Activated CD4-positive, alpha-beta T cell treated with anti-CD3 and anti-CD28 coated beads, Interleukin-2, Interleukin-4, amounts not matched to agents 100 ng/mL and 50 ng/mL, durations not matched to agents 16 hours and 8 hours (primary cell): ENCODE data around the gene CAPN13.

Source experiments
- DNase-seq: peaks from one replicate; pipeline ENCODE4 v3.0.0-alpha.2; 2020; ENCODE audit warnings: low spot score

CAPN13 gene

GRCh38 chr2:30786923-30787685, 20.1 kb downstream of the CAPN13 start:
- no peak for DNase-seq

- DNase-seq: no peak
Measured at GRCh38 chr2:30784682-30785081, 22.6 kb downstream of the CAPN13 start.

- no peak for DNase-seq
Measured at GRCh38 chr2:30781961-30782533, 25.2 kb downstream of the CAPN13 start.

- DNase-seq: no peak
Measured at GRCh38 chr2:30781451-30781850, 25.8 kb downstream of the CAPN13 start.

- no peak for DNase-seq
Measured at GRCh38 chr2:30780776-30781330, 26.4 kb downstream of the CAPN13 start.

GRCh38 chr2:30778611-30779010, 28.6 kb downstream of the CAPN13 start:
- DNase-seq: no peak

- DNase-seq: no peak
Measured at GRCh38 chr2:30777661-30778505, 29.4 kb downstream of the CAPN13 start.

GRCh38 chr2:30776831-30777635, 30.2 kb downstream of the CAPN13 start:
- no peak for DNase-seq

- DNase-seq: no peak
Measured at GRCh38 chr2:30775833-30776232, 31.4 kb downstream of the CAPN13 start.

GRCh38 chr2:30772021-30772705, 35.1 kb downstream of the CAPN13 start:
- DNase-seq: no peak

- no peak for DNase-seq
Measured at GRCh38 chr2:30770816-30771576, 36.2 kb downstream of the CAPN13 start.

- no peak for DNase-seq
Measured at GRCh38 chr2:30769891-30770462, 37.3 kb downstream of the CAPN13 start.

- DNase-seq: no peak
Measured at GRCh38 chr2:30769481-30769780, 37.8 kb downstream of the CAPN13 start.

- DNase-seq: no peak
Measured at GRCh38 chr2:30768708-30769480, 38.4 kb downstream of the CAPN13 start.

- no peak for DNase-seq
Measured at GRCh38 chr2:30768036-30768686, 39.1 kb downstream of the CAPN13 start.

- no peak for DNase-seq
Measured at GRCh38 chr2:30766666-30767065, 40.6 kb downstream of the CAPN13 start.

- no peak for DNase-seq
Measured at GRCh38 chr2:30765876-30766470, 41.3 kb downstream of the CAPN13 start.

- no peak for DNase-seq
Measured at GRCh38 chr2:30765191-30765590, 42.1 kb downstream of the CAPN13 start.
